ENCODE measurements around the gene GAA.

The GAA gene

GRCh38 chr17:80081596-80081995, 19.8 kb upstream of the GAA start:
- Histone ChIP-seq H3K4ac (ENCODE audit: low read depth, low read length) (no peak overlapping the region), H4K12ac (ENCODE audit: low read depth, low read length) (no peak overlapping the region), H3K79me1 (ENCODE audit: low read length) (no peaks in the 10 kb centered on the region), H2AFZ (ENCODE audit: insufficient read depth, low read length, poor library complexity) (no peak overlapping the region), H3K9me3 (ENCODE audit: insufficient read depth, low read depth, low read length) (no peaks in the 10 kb centered on the region), H3K4me1 (ENCODE audit: control insufficient read depth in 1 of 2, insufficient read depth in 2 of 2, low read length in 2 of 2) (no peaks in the 10 kb centered on the region), H3K79me2 (ENCODE audit: control insufficient read depth, insufficient read depth, low read length, poor library complexity) (no peaks in the 10 kb centered on the region), H3K14ac (ENCODE audit: low read length) (no peak overlapping the region), H3K4me3 (ENCODE audit: low read depth, low read length) (no peak overlapping the region), H4K8ac (ENCODE audit: low read depth, low read length) (no peak overlapping the region), H3K4me2 (ENCODE audit: low read length) (no peak overlapping the region), H2BK120ac (ENCODE audit: insufficient read depth, low read length, poor library complexity) (no peak overlapping the region), H3K18ac (ENCODE audit: low read length) (no peak overlapping the region), H2BK5ac (ENCODE audit: low read depth, low read length, poor library complexity) (no peak overlapping the region), H3K23ac (ENCODE audit: low read length) (no peak overlapping the region), H3K9ac (ENCODE audit: low read length) (no peak overlapping the region), H4K91ac (ENCODE audit: low read depth, low read length) (no peak overlapping the region), H3K36me3 (ENCODE audit: control insufficient read depth in 1 of 2, insufficient read depth in 2 of 2, low read length in 2 of 2) (no peaks in the 10 kb centered on the region), H3K27me3 (ENCODE audit: insufficient read depth, low read length) (no peaks in the 10 kb centered on the region), H3K27ac (ENCODE audit: low read depth, low read length) (no peak overlapping the region), H2BK12ac (ENCODE audit: low read length) (no peak overlapping the region), H2AK5ac (ENCODE audit: low read length) (no peak overlapping the region)
- DNase-seq: no peak
- WGBS (ENCODE audit: extremely low coverage, insufficient coverage, insufficient read length): no CpG with 5 or more reads among the region's 14 CpGs

DNA sequence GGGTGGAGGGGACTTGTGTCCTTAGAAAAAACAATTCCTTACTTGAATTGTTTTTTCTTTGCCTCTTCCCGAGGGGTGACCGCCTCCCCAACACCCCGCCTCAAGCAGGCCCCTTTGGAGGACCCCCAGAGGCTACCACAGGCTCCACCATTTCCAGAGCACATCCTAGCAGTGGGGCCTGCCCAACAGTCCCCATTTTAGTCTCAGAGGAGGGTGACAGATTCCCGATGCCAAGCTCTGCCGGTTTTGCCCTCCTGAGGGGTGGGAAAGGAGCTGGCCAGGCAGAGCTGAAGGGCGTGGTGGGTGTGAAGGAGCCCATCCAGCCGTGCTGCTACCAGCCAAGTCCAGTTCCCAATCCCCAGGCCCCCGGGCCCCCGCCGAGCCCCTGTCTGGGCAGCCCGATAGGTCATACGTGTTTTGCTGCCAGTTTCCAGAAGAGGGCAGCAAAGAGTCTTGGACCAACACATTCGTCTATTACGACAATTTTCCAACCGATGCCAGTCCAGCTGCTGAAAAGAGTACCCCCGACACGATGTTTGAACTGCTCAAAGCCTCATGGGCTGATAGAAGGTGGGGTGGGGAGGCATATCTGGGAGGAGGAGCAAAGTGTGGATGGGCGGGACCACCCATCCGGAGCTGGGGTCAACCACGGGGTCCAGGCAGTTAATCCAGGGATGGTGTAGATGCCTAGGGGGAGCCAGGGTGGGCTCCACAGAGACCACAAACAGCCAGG, 18.8 kb upstream of the GAA start:
- Histone ChIP-seq H2AK5ac (ENCODE audit: low read length) (peak overlapping the region; percentile 14), H3K4ac (ENCODE audit: low read depth, low read length) (no peak overlapping the region), H3K14ac (ENCODE audit: low read length) (no peak overlapping the region), H3K9me3 (ENCODE audit: insufficient read depth, low read depth, low read length) (no peaks in the 10 kb centered on the region), H2BK120ac (ENCODE audit: insufficient read depth, low read length, poor library complexity) (no peak overlapping the region), H3K4me3 (ENCODE audit: low read depth, low read length) (no peak overlapping the region), H4K12ac (ENCODE audit: low read depth, low read length) (no peak overlapping the region), H3K9ac (ENCODE audit: low read length) (no peak overlapping the region), H3K4me2 (ENCODE audit: low read length) (no peak overlapping the region), H3K23ac (ENCODE audit: low read length) (no peak overlapping the region), H3K36me3 (ENCODE audit: control insufficient read depth in 1 of 2, insufficient read depth in 2 of 2, low read length in 2 of 2) (no peaks in the 10 kb centered on the region), H4K91ac (ENCODE audit: low read depth, low read length) (no peak overlapping the region), H2BK5ac (ENCODE audit: low read depth, low read length, poor library complexity) (no peak overlapping the region), H2BK12ac (ENCODE audit: low read length) (no peak overlapping the region), H3K4me1 (ENCODE audit: control insufficient read depth in 1 of 2, insufficient read depth in 2 of 2, low read length in 2 of 2) (no peaks in the 10 kb centered on the region), H4K8ac (ENCODE audit: low read depth, low read length) (peak overlapping the region; percentile 15), H3K27me3 (ENCODE audit: insufficient read depth, low read length) (no peaks in the 10 kb centered on the region), H3K79me1 (ENCODE audit: low read length) (no peaks in the 10 kb centered on the region), H2AFZ (ENCODE audit: insufficient read depth, low read length, poor library complexity) (no peak overlapping the region), H3K18ac (ENCODE audit: low read length) (no peak overlapping the region), H3K27ac (ENCODE audit: low read depth, low read length) (no peak overlapping the region), H3K79me2 (ENCODE audit: control insufficient read depth, insufficient read depth, low read length, poor library complexity) (no peaks in the 10 kb centered on the region)
- no CpG with 5 or more reads among the region's 20 CpGs for WGBS (ENCODE audit: extremely low coverage, insufficient coverage, insufficient read length)
- DNase-seq: peak; percentile 64 to 87

GRCh38 chr17:80083136-80083661, 18.2 kb upstream of the GAA start:
- H2AK5ac ChIP-seq (ENCODE audit: low read length): peak overlapping the region; percentile 27
- H4K91ac ChIP-seq (ENCODE audit: low read depth, low read length): no peak overlapping the region
- no peak overlapping the region for H2BK120ac ChIP-seq (ENCODE audit: insufficient read depth, low read length, poor library complexity)
- no peak overlapping the region for H3K18ac ChIP-seq (ENCODE audit: low read length)
- H3K4me2 ChIP-seq (ENCODE audit: low read length): no peak overlapping the region
- no CpG with 5 or more reads among the region's 13 CpGs for WGBS (ENCODE audit: extremely low coverage, insufficient coverage, insufficient read length)
- H3K79me1 ChIP-seq (ENCODE audit: low read length): no peaks in the 10 kb centered on the region
- H2BK5ac ChIP-seq (ENCODE audit: low read depth, low read length, poor library complexity): no peak overlapping the region
- H3K27ac ChIP-seq (ENCODE audit: low read depth, low read length): no peak overlapping the region
- H2BK12ac ChIP-seq (ENCODE audit: low read length): no peak overlapping the region
- H3K4ac ChIP-seq (ENCODE audit: low read depth, low read length): no peak overlapping the region
- H3K79me2 ChIP-seq (ENCODE audit: control insufficient read depth, insufficient read depth, low read length, poor library complexity): no peaks in the 10 kb centered on the region
- no peak overlapping the region for H3K23ac ChIP-seq (ENCODE audit: low read length)
- no peaks in the 10 kb centered on the region for H3K36me3 ChIP-seq (ENCODE audit: control insufficient read depth in 1 of 2, insufficient read depth in 2 of 2, low read length in 2 of 2)
- H3K4me3 ChIP-seq (ENCODE audit: low read depth, low read length): no peak overlapping the region
- no peaks in the 10 kb centered on the region for H3K9me3 ChIP-seq (ENCODE audit: insufficient read depth, low read depth, low read length)
- no peak overlapping the region for H4K12ac ChIP-seq (ENCODE audit: low read depth, low read length)
- peak overlapping the region; percentile 15 for H4K8ac ChIP-seq (ENCODE audit: low read depth, low read length)
- no peaks in the 10 kb centered on the region for H3K27me3 ChIP-seq (ENCODE audit: insufficient read depth, low read length)
- no peaks in the 10 kb centered on the region for H3K4me1 ChIP-seq (ENCODE audit: control insufficient read depth in 1 of 2, insufficient read depth in 2 of 2, low read length in 2 of 2)
- no peak overlapping the region for H3K9ac ChIP-seq (ENCODE audit: low read length)
- no peak overlapping the region for H2AFZ ChIP-seq (ENCODE audit: insufficient read depth, low read length, poor library complexity)
- no peak overlapping the region for H3K14ac ChIP-seq (ENCODE audit: low read length)
- DNase-seq: no peak

GRCh38 chr17:80084773-80085172, 16.6 kb upstream of the GAA start:
- Histone ChIP-seq H3K27me3 (ENCODE audit: insufficient read depth, low read length) (no peaks in the 10 kb centered on the region), H3K27ac (ENCODE audit: low read depth, low read length) (no peak overlapping the region), H3K4me1 (ENCODE audit: control insufficient read depth in 1 of 2, insufficient read depth in 2 of 2, low read length in 2 of 2) (no peaks in the 10 kb centered on the region), H3K4me2 (ENCODE audit: low read length) (no peak overlapping the region), H3K4ac (ENCODE audit: low read depth, low read length) (no peak overlapping the region), H2AFZ (ENCODE audit: insufficient read depth, low read length, poor library complexity) (no peak overlapping the region), H3K79me2 (ENCODE audit: control insufficient read depth, insufficient read depth, low read length, poor library complexity) (no peaks in the 10 kb centered on the region), H3K9me3 (ENCODE audit: insufficient read depth, low read depth, low read length) (no peaks in the 10 kb centered on the region), H3K79me1 (ENCODE audit: low read length) (no peaks in the 10 kb centered on the region), H4K8ac (ENCODE audit: low read depth, low read length) (no peak overlapping the region), H4K91ac (ENCODE audit: low read depth, low read length) (no peak overlapping the region), H3K36me3 (ENCODE audit: control insufficient read depth in 1 of 2, insufficient read depth in 2 of 2, low read length in 2 of 2) (no peaks in the 10 kb centered on the region), H3K4me3 (ENCODE audit: low read depth, low read length) (no peak overlapping the region), H2BK120ac (ENCODE audit: insufficient read depth, low read length, poor library complexity) (no peak overlapping the region), H2AK5ac (ENCODE audit: low read length) (no peak overlapping the region), H3K18ac (ENCODE audit: low read length) (no peak overlapping the region), H4K12ac (ENCODE audit: low read depth, low read length) (no peak overlapping the region), H3K9ac (ENCODE audit: low read length) (no peak overlapping the region), H2BK5ac (ENCODE audit: low read depth, low read length, poor library complexity) (no peak overlapping the region), H2BK12ac (ENCODE audit: low read length) (no peak overlapping the region), H3K23ac (ENCODE audit: low read length) (no peak overlapping the region), H3K14ac (ENCODE audit: low read length) (no peak overlapping the region)
- WGBS (ENCODE audit: extremely low coverage, insufficient coverage, insufficient read length): no CpG with 5 or more reads among the region's 15 CpGs
- no peak for DNase-seq
